HG03432 (cell line): ENCODE data around the gene C7orf25.

ENCODE experiments used
- ATAC-seq: cut with Tn5 transposase; IDR thresholded peaks from one replicate; pipeline ENCODE4 v1.9.1; 2021; ENCODE audit warnings: mild to moderate bottlenecking, moderate library complexity; ENCODE audit not compliant: unreplicated experiment

The C7orf25 gene

GRCh38 chr7:42911454-42912447, at the start of gene C7orf25:
Gene C7orf25, minus strand, starts transcription at chr7:42912070. Its CDS starts 1,170 bp downstream, at chr7:42910900.
- peak; percentile 97 for ATAC-seq

- no peak for ATAC-seq
Observed at GRCh38 chr7:42961170-42961569, 49.3 kb upstream of the C7orf25 start.

GRCh38 chr7:42960762-42961161, 48.9 kb upstream of the C7orf25 start:
- ATAC-seq, result peak; percentile 68

GRCh38 chr7:42959549-42959948, 47.7 kb upstream of the C7orf25 start:
- ATAC-seq, result no peak

- ATAC-seq, result no peak
Observed at GRCh38 chr7:42956062-42956461, 44.2 kb upstream of the C7orf25 start.

GRCh38 chr7:42953994-42954393, 42.1 kb upstream of the C7orf25 start:
- ATAC-seq, result no peak

- ATAC-seq, result no peak
Observed at GRCh38 chr7:42952328-42952727, 40.5 kb upstream of the C7orf25 start.

- ATAC-seq, result no peak
Observed at GRCh38 chr7:42950417-42950816, 38.5 kb upstream of the C7orf25 start.

GRCh38 chr7:42947521-42947920, 35.7 kb upstream of the C7orf25 start:
- ATAC-seq, result no peak

- no peak for ATAC-seq
Observed at GRCh38 chr7:42946627-42946950, 34.7 kb upstream of the C7orf25 start.

GRCh38 chr7:42945821-42946626, 34.2 kb upstream of the C7orf25 start:
- ATAC-seq, result peak; percentile 71

GRCh38 chr7:42940985-42941847, 29.3 kb upstream of the C7orf25 start:
- ATAC-seq, result peak; percentile 49

- peak; percentile 37 for ATAC-seq
Observed at GRCh38 chr7:42939457-42940240, 27.8 kb upstream of the C7orf25 start.

- no peak for ATAC-seq
Observed at GRCh38 chr7:42935861-42936260, 24.0 kb upstream of the C7orf25 start.

GRCh38 chr7:42934291-42934690, 22.4 kb upstream of the C7orf25 start:
- no peak for ATAC-seq

- no peak for ATAC-seq
Observed at GRCh38 chr7:42932811-42933591, 21.1 kb upstream of the C7orf25 start.

- ATAC-seq, result peak; percentile 99
Observed at GRCh38 chr7:42931834-42932651, 20.2 kb upstream of the C7orf25 start, which contains the start of the genes MRPL32 and PSMA2. Gene MRPL32, plus strand, starts transcription at chr7:42932376. Its CDS starts 11 bp downstream, at chr7:42932387. Gene PSMA2, minus strand, starts transcription at chr7:42932174. Its CDS starts 16 bp downstream, at chr7:42932158.

- no peak for ATAC-seq
Observed at GRCh38 chr7:42931447-42931833, 19.6 kb upstream of the C7orf25 start.
